Measurements from ENCODE around the gene ADGRV1.

ADGRV1 gene

DNA sequence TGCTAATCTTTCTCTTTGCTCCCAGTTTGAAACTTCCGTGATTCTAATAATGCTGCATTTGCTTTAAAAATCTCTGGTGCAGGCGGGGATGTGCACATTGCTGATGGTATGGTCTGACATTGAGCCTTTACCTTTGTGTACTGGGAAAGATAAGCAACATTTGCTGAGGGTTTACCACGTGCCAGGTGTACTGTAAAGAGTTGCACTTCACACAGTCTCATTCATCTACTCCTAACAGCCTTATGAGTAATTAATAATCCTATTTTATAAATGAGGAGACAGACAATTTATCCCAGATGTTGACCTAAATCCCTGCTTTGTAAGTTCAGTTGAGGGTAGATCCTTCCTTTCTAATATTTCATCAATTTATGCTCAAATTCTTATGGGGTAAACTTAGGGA lies 726 bp upstream of the ADGRV1 start:
- Histone ChIP-seq H3K4me3 (ENCODE audit: low read length) (no peak overlapping the region), H3K27me3 (ENCODE audit: control insufficient read depth, low read length) (peaks cover 61% of the 10 kb centered on the region), H3K27ac (ENCODE audit: low read depth, low read length) (no peak overlapping the region), H3K4me2 (ENCODE audit: low read length) (no peak overlapping the region), H3K4me1 (ENCODE audit: control insufficient read depth, low read length) (no peaks in the 10 kb centered on the region), H4K20me1 (ENCODE audit: control insufficient read depth, insufficient read depth, low read depth, low read length) (no peaks in the 10 kb centered on the region), H3K9me3 (ENCODE audit: control insufficient read depth, insufficient read depth, low read length) (no peaks in the 10 kb centered on the region), H3K9me2 (replicated peaks; ENCODE audit: control insufficient read depth, low read length) (no peaks in the 10 kb centered on the region), H3K36me3 (ENCODE audit: control insufficient read depth, low read length) (no peaks in the 10 kb centered on the region), H3F3A (ENCODE audit: control insufficient read depth, insufficient read depth) (no peaks in the 10 kb centered on the region), H3K79me2 (ENCODE audit: control insufficient read depth, low read length) (no peaks in the 10 kb centered on the region)
- no peak for TF ChIP-seq EZH2phosphoT487 (IDR thresholded peaks at IDR 0.05; ENCODE audit: borderline replicate concordance, low read length)

DNA sequence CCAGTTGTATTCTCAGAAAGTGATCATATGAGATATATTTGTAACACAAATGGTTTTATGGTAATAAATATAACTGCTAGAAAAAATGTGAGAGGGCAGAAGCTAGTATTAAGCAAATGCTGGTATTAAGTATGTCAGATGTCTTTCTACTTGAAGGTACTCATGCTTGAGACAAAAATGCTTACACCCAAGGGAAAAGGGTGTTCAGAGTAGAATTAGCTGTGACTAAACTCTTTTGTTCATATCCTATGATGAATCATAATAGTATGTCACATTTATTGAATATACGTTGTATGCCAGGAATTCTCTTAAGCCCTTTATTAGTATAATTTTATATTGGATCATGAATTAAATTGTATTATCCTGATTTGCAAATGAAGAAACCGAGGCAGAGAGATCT lies 2.2 kb downstream of the ADGRV1 start:
- no peaks in the 10 kb centered on the region for H3K79me2 ChIP-seq (ENCODE audit: control insufficient read depth, low read length)

DNA sequence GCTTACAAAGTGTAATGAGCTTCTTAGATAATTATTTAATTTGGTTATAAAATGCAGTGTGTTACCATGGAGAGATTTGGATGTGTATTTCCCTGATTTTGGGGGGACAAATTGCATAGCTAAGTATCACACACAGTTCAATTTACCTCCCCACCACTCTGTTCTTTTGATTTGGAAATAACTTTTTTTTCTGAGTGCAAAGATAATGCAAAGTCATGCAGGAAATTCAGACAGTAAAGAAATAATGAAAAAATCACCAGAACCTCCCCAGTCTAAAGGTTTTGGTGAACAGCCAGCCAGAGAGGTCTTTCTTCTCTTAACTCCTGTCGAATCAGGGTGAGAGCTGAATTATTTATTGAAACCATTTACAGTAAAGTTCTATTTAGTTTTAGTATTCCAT lies 3.2 kb downstream of the ADGRV1 start:
- H3K9me2 ChIP-seq (replicated peaks; ENCODE audit: control insufficient read depth, low read length), result no peaks in the 10 kb centered on the region
- H3K36me3 ChIP-seq (ENCODE audit: control insufficient read depth, low read length), result no peaks in the 10 kb centered on the region
- peaks cover 38% of the 10 kb centered on the region for H3K27me3 ChIP-seq (ENCODE audit: control insufficient read depth, low read length)
- H3K4me2 ChIP-seq (ENCODE audit: low read length), result no peak overlapping the region
- no peaks in the 10 kb centered on the region for H3F3A ChIP-seq (ENCODE audit: control insufficient read depth, insufficient read depth)
- H3K9me3 ChIP-seq (ENCODE audit: control insufficient read depth, insufficient read depth, low read length), result no peaks in the 10 kb centered on the region
- no peak for TF ChIP-seq EZH2phosphoT487 (IDR thresholded peaks at IDR 0.05; ENCODE audit: borderline replicate concordance, low read length)
- TF ChIP-seq, protein P1, sequence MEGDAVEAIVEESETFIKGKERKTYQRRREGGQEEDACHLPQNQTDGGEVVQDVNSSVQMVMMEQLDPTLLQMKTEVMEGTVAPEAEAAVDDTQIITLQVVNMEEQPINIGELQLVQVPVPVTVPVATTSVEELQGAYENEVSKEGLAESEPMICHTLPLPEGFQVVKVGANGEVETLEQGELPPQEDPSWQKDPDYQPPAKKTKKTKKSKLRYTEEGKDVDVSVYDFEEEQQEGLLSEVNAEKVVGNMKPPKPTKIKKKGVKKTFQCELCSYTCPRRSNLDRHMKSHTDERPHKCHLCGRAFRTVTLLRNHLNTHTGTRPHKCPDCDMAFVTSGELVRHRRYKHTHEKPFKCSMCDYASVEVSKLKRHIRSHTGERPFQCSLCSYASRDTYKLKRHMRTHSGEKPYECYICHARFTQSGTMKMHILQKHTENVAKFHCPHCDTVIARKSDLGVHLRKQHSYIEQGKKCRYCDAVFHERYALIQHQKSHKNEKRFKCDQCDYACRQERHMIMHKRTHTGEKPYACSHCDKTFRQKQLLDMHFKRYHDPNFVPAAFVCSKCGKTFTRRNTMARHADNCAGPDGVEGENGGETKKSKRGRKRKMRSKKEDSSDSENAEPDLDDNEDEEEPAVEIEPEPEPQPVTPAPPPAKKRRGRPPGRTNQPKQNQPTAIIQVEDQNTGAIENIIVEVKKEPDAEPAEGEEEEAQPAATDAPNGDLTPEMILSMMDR (IDR thresholded peaks at IDR 0.05; ENCODE audit: low read depth, low read length, poor library complexity, severe bottlenecking), result no peak
- no peaks in the 10 kb centered on the region for H3K4me1 ChIP-seq (ENCODE audit: control insufficient read depth, low read length)
- H3K79me2 ChIP-seq (ENCODE audit: control insufficient read depth, low read length), result no peaks in the 10 kb centered on the region
- no peaks in the 10 kb centered on the region for H4K20me1 ChIP-seq (ENCODE audit: control insufficient read depth, insufficient read depth, low read depth, low read length)
- no peak overlapping the region for H3K4me3 ChIP-seq (ENCODE audit: low read length)
- H3K27ac ChIP-seq (ENCODE audit: low read depth, low read length), result no peak overlapping the region

More for the DNA sequence above, 2.2 kb downstream of the ADGRV1 start:
- Histone ChIP-seq H3K4me3 (ENCODE audit: low read length) (no peak overlapping the region), H3F3A (ENCODE audit: control insufficient read depth, insufficient read depth) (no peaks in the 10 kb centered on the region), H3K4me1 (ENCODE audit: control insufficient read depth, low read length) (no peaks in the 10 kb centered on the region), H3K4me2 (ENCODE audit: low read length) (no peak overlapping the region), H4K20me1 (ENCODE audit: control insufficient read depth, insufficient read depth, low read depth, low read length) (no peaks in the 10 kb centered on the region), H3K9me2 (replicated peaks; ENCODE audit: control insufficient read depth, low read length) (no peaks in the 10 kb centered on the region), H3K9me3 (ENCODE audit: control insufficient read depth, insufficient read depth, low read length) (no peaks in the 10 kb centered on the region), H3K36me3 (ENCODE audit: control insufficient read depth, low read length) (no peaks in the 10 kb centered on the region), H3K27ac (ENCODE audit: low read depth, low read length) (no peak overlapping the region), H3K27me3 (ENCODE audit: control insufficient read depth, low read length) (peaks cover 46% of the 10 kb centered on the region)
- TF ChIP-seq, protein P1 (IDR thresholded peaks at IDR 0.05; ENCODE audit: low read depth, low read length, poor library complexity, severe bottlenecking), result no peak
- TF ChIP-seq EZH2phosphoT487 (IDR thresholded peaks at IDR 0.05; ENCODE audit: borderline replicate concordance, low read length), result no peak

DNA sequence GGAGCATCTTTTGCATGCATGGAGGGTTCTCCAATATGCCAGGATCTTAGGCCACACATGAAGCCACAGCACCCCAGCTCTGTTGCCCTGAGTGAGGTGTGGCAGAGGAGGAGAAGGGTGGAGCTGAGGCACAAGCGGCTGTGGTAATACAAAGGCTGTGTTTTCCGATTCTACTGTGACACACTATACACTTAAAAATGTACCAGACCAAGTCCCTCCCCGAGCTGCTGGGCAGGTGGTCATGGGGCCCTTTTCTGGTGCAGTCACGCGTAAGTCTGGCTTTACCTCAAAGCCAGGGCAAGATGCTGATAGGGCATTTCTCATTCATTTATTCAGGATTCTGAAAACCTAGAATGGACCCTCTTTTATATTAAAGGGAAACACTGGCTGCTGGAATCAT lies 3.7 kb downstream of the ADGRV1 start:
- Histone ChIP-seq H3F3A (ENCODE audit: control insufficient read depth, insufficient read depth) (no peaks in the 10 kb centered on the region), H4K20me1 (ENCODE audit: control insufficient read depth, insufficient read depth, low read depth, low read length) (no peaks in the 10 kb centered on the region), H3K9me2 (replicated peaks; ENCODE audit: control insufficient read depth, low read length) (no peaks in the 10 kb centered on the region), H3K4me3 (ENCODE audit: low read length) (no peak overlapping the region), H3K27me3 (ENCODE audit: control insufficient read depth, low read length) (peaks cover 33% of the 10 kb centered on the region), H3K4me1 (ENCODE audit: control insufficient read depth, low read length) (no peaks in the 10 kb centered on the region), H3K9me3 (ENCODE audit: control insufficient read depth, insufficient read depth, low read length) (no peaks in the 10 kb centered on the region), H3K79me2 (ENCODE audit: control insufficient read depth, low read length) (no peaks in the 10 kb centered on the region), H3K36me3 (ENCODE audit: control insufficient read depth, low read length) (no peaks in the 10 kb centered on the region), H3K27ac (ENCODE audit: low read depth, low read length) (no peak overlapping the region), H3K4me2 (ENCODE audit: low read length) (no peak overlapping the region)
- TF ChIP-seq EZH2phosphoT487 (IDR thresholded peaks at IDR 0.05; ENCODE audit: borderline replicate concordance, low read length), result no peak
- TF ChIP-seq, protein P1 (IDR thresholded peaks at IDR 0.05; ENCODE audit: low read depth, low read length, poor library complexity, severe bottlenecking), result no peak

Measured in DOHH2 (cell line).